Hematopoietic multipotent progenitor cell treated with erythropoietin and hydrocortisone succinate and interleukin-3 and kit ligand, for 4 days (in vitro differentiated cells): ENCODE measurements around the gene GUCY2F.
A peak's percentile ranks its signal among the peaks of the same experiment; 100 is the strongest.

Experiments used
- DNase-seq: peaks from one replicate; pipeline ENCODE4 v3.0.0-alpha.2; 2015

Gene GUCY2F

GRCh38 chrX:109481986-109482385 is at the start of gene GUCY2F:
TSS of gene GUCY2F (minus strand) at chrX:109482086. CDS start at chrX:109475936, 6,150 bp downstream.
- no peak for DNase-seq

- no peak for DNase-seq
These were observed 37.1 kb upstream of the GUCY2F start for GRCh38 chrX:109519001-109519400.

- DNase-seq, result no peak
These were observed 29.2 kb upstream of the GUCY2F start for GRCh38 chrX:109511113-109511512.

- DNase-seq, result no peak
These were observed 27.0 kb upstream of the GUCY2F start for GRCh38 chrX:109508915-109509314.

- DNase-seq, result no peak
These were observed 19.3 kb upstream of the GUCY2F start for GRCh38 chrX:109501176-109501575.

- peak; percentile 4 for DNase-seq
These were observed 16.5 kb upstream of the GUCY2F start for GRCh38 chrX:109498434-109498833.

GRCh38 chrX:109489174-109489573 is 7.3 kb upstream of the GUCY2F start:
- no peak for DNase-seq

- peak; percentile 5 for DNase-seq
These were observed 5.8 kb upstream of the GUCY2F start for GRCh38 chrX:109487640-109488039.

- DNase-seq, result peak; percentile 83
These were observed 3.8 kb upstream of the GUCY2F start for GRCh38 chrX:109485470-109486340.

GRCh38 chrX:109484886-109485285 is 3.0 kb upstream of the GUCY2F start:
- DNase-seq, result no peak

- DNase-seq, result peak; percentile 37
These were observed 6.6 kb downstream of the GUCY2F start for GRCh38 chrX:109475174-109475891.

- DNase-seq, result peak; percentile 43
These were observed 8.7 kb downstream of the GUCY2F start for GRCh38 chrX:109472939-109473735.

- no peak for DNase-seq
These were observed 17.7 kb downstream of the GUCY2F start for GRCh38 chrX:109464231-109464630.

- DNase-seq, result no peak
These were observed 18.1 kb downstream of the GUCY2F start for GRCh38 chrX:109463784-109464183.

- DNase-seq, result no peak
These were observed 33.5 kb downstream of the GUCY2F start for GRCh38 chrX:109448282-109448938.

- DNase-seq, result no peak
These were observed 40.6 kb downstream of the GUCY2F start for GRCh38 chrX:109441266-109441665.

- peak; percentile 1 for DNase-seq
These were observed 41.4 kb downstream of the GUCY2F start for GRCh38 chrX:109440475-109440874.

GRCh38 chrX:109409181-109409580 is 72.7 kb downstream of the GUCY2F start:
- DNase-seq, result no peak

- no peak for DNase-seq
These were observed 78.0 kb downstream of the GUCY2F start for GRCh38 chrX:109403922-109404321.

GRCh38 chrX:109399831-109400230 is 82.1 kb downstream of the GUCY2F start:
- DNase-seq, result no peak

GRCh38 chrX:109398833-109399232 is 83.1 kb downstream of the GUCY2F start:
- no peak for DNase-seq

GRCh38 chrX:109398061-109398460 is 83.8 kb downstream of the GUCY2F start:
- no peak for DNase-seq

GRCh38 chrX:109393859-109394258 is 88.0 kb downstream of the GUCY2F start:
- DNase-seq, result peak; percentile 11
